ENCODE measurements around the gene MSTN.

The MSTN gene

GRCh38 chr2:190103144-190103543 is 40.6 kb upstream of the MSTN start:
- H3K4me3 ChIP-seq (ENCODE audit: low read depth, low read length): no peak overlapping the region
- DNase-seq (ENCODE audit: low read depth): no peak
- in situ Hi-C loops (cut with HindIII; ENCODE audit: low sequenced_read_pairs): no loop called here
- no peak for TF ChIP-seq CTCF (IDR thresholded peaks at IDR 0.05; ENCODE audit: low read depth, low read length, missing control alignments)

- no peak overlapping the region for H3K4me3 ChIP-seq (ENCODE audit: low read depth, low read length)
- no peak for TF ChIP-seq CTCF (IDR thresholded peaks at IDR 0.05; ENCODE audit: low read depth, low read length, missing control alignments)
- DNase-seq (ENCODE audit: low read depth): no peak
- in situ Hi-C loops (cut with HindIII; ENCODE audit: low sequenced_read_pairs): loop anchor here (25.0 kb wide), 1 partner anchor 412 kb away; no protein-coding TSS in a partner anchor
Observed at GRCh38 chr2:190099890-190100697, 37.6 kb upstream of the MSTN start.

- in situ Hi-C loops (cut with HindIII; ENCODE audit: low sequenced_read_pairs): loop anchor here (25.0 kb wide), 1 partner anchor 413 kb away; no protein-coding TSS in a partner anchor
- no peak for TF ChIP-seq CTCF (IDR thresholded peaks at IDR 0.05; ENCODE audit: low read depth, low read length, missing control alignments)
Observed at GRCh38 chr2:190098851-190099250, 36.3 kb upstream of the MSTN start.

GRCh38 chr2:190097115-190097514 is 34.6 kb upstream of the MSTN start:
- in situ Hi-C loops (cut with HindIII; ENCODE audit: low sequenced_read_pairs): loop anchor here (25.0 kb wide), 1 partner anchor 415 kb away; no protein-coding TSS in a partner anchor
- TF ChIP-seq CTCF (IDR thresholded peaks at IDR 0.05; ENCODE audit: low read depth, low read length, missing control alignments): no peak
- DNase-seq (ENCODE audit: low read depth): no peak
- H3K4me3 ChIP-seq (ENCODE audit: low read depth, low read length): no peak overlapping the region

More at GRCh38 chr2:190098851-190099250, 36.3 kb upstream of the MSTN start:
- no peak overlapping the region for H3K4me3 ChIP-seq (ENCODE audit: low read depth, low read length)
- DNase-seq (ENCODE audit: low read depth): peak; percentile 29

- TF ChIP-seq CTCF (IDR thresholded peaks at IDR 0.05; ENCODE audit: low read depth, low read length, missing control alignments): no peak
- in situ Hi-C loops (cut with HindIII; ENCODE audit: low sequenced_read_pairs): loop anchor here (25.0 kb wide), 1 partner anchor 418 kb away; no protein-coding TSS in a partner anchor
- DNase-seq (ENCODE audit: low read depth): no peak
- H3K4me3 ChIP-seq (ENCODE audit: low read depth, low read length): no peak overlapping the region
Observed at GRCh38 chr2:190094316-190094871, 31.9 kb upstream of the MSTN start.

GRCh38 chr2:190093793-190094192 is 31.3 kb upstream of the MSTN start:
- no peak overlapping the region for H3K4me3 ChIP-seq (ENCODE audit: low read depth, low read length)
- no peak for TF ChIP-seq CTCF (IDR thresholded peaks at IDR 0.05; ENCODE audit: low read depth, low read length, missing control alignments)
- DNase-seq (ENCODE audit: low read depth): no peak
- in situ Hi-C loops (cut with HindIII; ENCODE audit: low sequenced_read_pairs): loop anchor here (25.0 kb wide), 1 partner anchor 419 kb away; no protein-coding TSS in a partner anchor
